ENCODE data around the gene CST3. TPM values are rescaled to one million over a fixed set of nuclear protein-coding genes. Genes with fewer than 3 reads are reported as not detected.
"Not testable (repeated sequence)": the region's sequence is repeated elsewhere in the genome, so short reads cannot be mapped to it uniquely, and the experiment has no call there.

The CST3 gene
- total RNA-seq, 2 experiments from 2014 or later: 0.26 to 0.29 TPM

DNA sequence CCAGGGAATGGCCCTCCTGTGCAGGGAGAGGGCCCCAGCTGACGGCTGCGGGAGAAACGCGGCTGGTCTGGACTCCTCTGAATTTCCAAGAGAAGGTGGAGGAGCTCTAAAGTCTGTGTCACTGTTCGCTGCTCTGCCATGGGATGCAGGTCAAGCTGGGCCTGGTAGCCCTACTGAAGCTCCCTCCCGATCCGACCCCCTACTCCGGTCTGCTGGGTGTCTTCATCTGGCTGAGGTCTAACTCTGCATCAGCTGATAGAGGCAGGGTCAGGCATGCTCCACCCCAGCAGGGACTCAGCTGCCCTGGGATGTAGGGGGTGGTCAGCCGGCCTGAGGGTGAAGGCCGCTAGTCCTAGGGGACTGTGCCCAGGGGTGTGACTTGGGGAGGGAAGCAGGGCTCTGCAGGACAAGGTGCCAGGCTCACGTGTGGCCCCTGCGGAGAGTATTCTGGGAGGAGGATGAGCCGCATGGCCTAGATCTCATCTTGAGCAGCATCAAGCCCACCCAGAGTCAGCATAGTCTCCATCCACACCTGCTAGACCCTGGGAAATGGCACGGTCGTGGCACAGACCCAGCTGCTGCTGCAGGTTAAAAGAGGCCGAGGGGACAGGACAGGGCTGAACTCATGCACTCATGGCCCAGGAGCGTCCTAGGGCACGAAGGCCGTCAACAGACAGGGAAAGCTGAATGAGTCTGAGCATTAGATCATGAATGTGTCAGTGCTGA is 1.4 kb downstream of the CST3 start:
- Mint-ChIP-seq H3K27ac (no peak overlapping the region), H3K36me3 (no peaks in the 10 kb centered on the region), H3K27me3 (peaks cover 19% of the 10 kb centered on the region), H3K4me3 (no peak overlapping the region), H3K4me1 (ENCODE audit: low read depth) (peaks cover 3% of the 10 kb centered on the region), H3K9me3 (no peaks in the 10 kb centered on the region)
- DNase-seq: no peak
- ChIA-PET CTCF (no interaction called here), POLR2A (no interaction called here)
- intact Hi-C loops (cut with micrococcal nuclease): no loop called here

- H3K4me3 Mint-ChIP-seq; H3K4me1 Mint-ChIP-seq (ENCODE audit: low read depth); DNase-seq; POLR2A ChIA-PET; intact Hi-C loops (cut with micrococcal nuclease); H3K27ac Mint-ChIP-seq; H3K9me3 Mint-ChIP-seq; H3K36me3 Mint-ChIP-seq; CTCF ChIA-PET: not testable (repeated sequence)
- H3K27me3 Mint-ChIP-seq: peaks cover 19% of the 10 kb centered on the region
Measured at GRCh38 chr20:23635768-23636090, 2.0 kb downstream of the CST3 start.

- H3K9me3 Mint-ChIP-seq: no peaks in the 10 kb centered on the region
- no peak overlapping the region for H3K4me3 Mint-ChIP-seq
- POLR2A ChIA-PET: no interaction called here
- H3K27me3 Mint-ChIP-seq: peaks cover 22% of the 10 kb centered on the region
- no peak overlapping the region for H3K27ac Mint-ChIP-seq
- CTCF ChIA-PET: no interaction called here
- DNase-seq: no peak
- H3K4me1 Mint-ChIP-seq (ENCODE audit: low read depth): peaks cover 3% of the 10 kb centered on the region
- H3K36me3 Mint-ChIP-seq: no peaks in the 10 kb centered on the region
- intact Hi-C loops (cut with micrococcal nuclease): no loop called here
Measured at GRCh38 chr20:23634985-23635767, 2.6 kb downstream of the CST3 start.

DNA sequence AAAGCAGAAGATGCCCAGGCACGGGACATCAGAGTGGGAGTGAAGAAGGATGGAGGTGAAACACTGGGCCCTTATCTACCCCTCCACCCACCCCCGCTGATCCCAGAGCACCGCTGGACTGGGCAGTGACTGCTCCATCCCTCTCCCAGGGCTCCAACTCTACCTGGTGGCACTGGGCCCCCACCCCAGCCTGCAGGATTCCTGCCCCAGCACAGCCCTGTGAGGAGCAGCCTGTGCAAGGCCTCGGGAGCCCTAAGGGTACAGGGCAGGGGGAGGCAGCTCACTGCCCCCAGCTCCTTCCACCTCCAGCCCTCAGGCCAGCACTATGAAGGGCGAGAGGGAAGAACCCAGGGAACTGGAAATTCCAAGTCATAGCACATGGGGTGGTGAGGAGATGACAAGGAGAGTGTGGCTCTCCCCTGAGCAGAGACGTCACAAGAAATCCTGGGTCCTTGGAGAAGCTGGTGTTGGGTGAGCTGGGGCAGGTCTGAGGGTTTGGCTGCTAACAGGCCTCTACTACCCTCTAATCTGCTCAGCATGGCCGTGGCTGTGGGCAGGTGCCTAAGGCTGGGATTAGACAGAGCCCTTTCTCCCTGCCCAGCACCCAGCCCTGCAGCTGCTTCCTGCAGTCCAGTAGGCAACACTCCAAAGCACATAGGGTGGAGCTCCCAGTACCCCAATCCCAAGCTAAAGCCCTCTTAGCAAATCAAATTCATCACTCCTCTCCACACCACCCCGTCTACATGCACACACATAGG is 3.5 kb downstream of the CST3 start:
- Mint-ChIP-seq H3K27ac (no peak overlapping the region), H3K9me3 (no peaks in the 10 kb centered on the region), H3K4me1 (ENCODE audit: low read depth) (peaks cover 3% of the 10 kb centered on the region), H3K4me3 (no peak overlapping the region), H3K27me3 (peaks cover 20% of the 10 kb centered on the region), H3K36me3 (no peaks in the 10 kb centered on the region)
- POLR2A ChIA-PET: no interaction called here
- DNase-seq: no peak
- intact Hi-C loops (cut with micrococcal nuclease): no loop called here
- CTCF ChIA-PET: no interaction called here

- Mint-ChIP-seq H3K36me3 (no peaks in the 10 kb centered on the region), H3K4me3 (no peak overlapping the region), H3K27me3 (peaks cover 17% of the 10 kb centered on the region), H3K9me3 (no peaks in the 10 kb centered on the region), H3K4me1 (ENCODE audit: low read depth) (peaks cover 3% of the 10 kb centered on the region), H3K27ac (no peak overlapping the region)
- no peak for DNase-seq
- ChIA-PET POLR2A (no interaction called here), CTCF (no interaction called here)
- intact Hi-C loops (cut with micrococcal nuclease): no loop called here
Measured at GRCh38 chr20:23632711-23633573, 4.8 kb downstream of the CST3 start.

DNA sequence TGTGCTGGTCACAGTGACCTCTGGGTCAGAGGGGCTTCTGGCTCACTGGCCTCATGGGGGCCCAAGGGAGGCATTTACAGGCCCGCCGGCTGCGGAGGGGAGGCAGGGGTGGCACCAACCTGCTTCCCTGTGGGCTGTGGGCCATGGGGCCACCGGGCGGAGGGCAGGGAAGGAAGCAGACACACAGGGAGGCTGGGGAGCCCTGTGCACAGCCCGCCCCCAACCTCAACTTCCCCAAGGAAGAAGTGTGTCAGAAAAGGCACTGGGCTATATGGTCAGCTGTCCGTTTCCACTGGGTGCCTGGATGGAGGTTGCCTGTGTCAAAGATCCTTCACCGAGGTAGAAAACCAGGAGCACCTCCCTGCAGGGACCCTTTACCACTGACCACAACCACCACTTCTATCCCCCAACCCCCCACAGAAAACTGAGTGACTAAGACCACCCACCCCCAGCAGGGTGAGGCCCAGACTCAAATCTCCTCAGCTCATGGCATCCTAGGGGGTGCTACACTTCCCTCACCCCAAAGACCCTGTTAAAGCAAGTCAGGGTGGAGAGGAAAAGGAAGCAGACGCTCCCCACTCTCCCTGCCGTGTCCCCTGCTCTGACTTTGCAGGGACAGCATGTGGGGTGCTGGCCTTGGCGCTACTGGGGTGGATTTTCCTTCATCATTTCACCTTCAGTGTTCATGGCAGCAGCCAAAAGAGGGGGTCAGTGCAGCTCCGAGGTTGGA is 5.6 kb downstream of the CST3 start:
- Mint-ChIP-seq H3K4me3 (no peak overlapping the region), H3K9me3 (no peaks in the 10 kb centered on the region), H3K27me3 (peaks cover 16% of the 10 kb centered on the region), H3K27ac (no peak overlapping the region), H3K36me3 (no peaks in the 10 kb centered on the region), H3K4me1 (ENCODE audit: low read depth) (peaks cover 3% of the 10 kb centered on the region)
- ChIA-PET CTCF (no interaction called here), POLR2A (no interaction called here)
- intact Hi-C loops (cut with micrococcal nuclease): no loop called here
- DNase-seq: no peak

GRCh38 chr20:23631226-23631822 is 6.4 kb downstream of the CST3 start:
- H3K36me3 Mint-ChIP-seq: no peaks in the 10 kb centered on the region
- peaks cover 8% of the 10 kb centered on the region for H3K27me3 Mint-ChIP-seq
- H3K27ac Mint-ChIP-seq: no peak overlapping the region
- intact Hi-C loops (cut with micrococcal nuclease): no loop called here
- DNase-seq: no peak
- no peaks in the 10 kb centered on the region for H3K4me1 Mint-ChIP-seq (ENCODE audit: low read depth)
- CTCF ChIA-PET: no interaction called here
- POLR2A ChIA-PET: no interaction called here
- no peaks in the 10 kb centered on the region for H3K9me3 Mint-ChIP-seq
- H3K4me3 Mint-ChIP-seq: no peak overlapping the region

GRCh38 chr20:23630392-23630849 is 7.3 kb downstream of the CST3 start:
- no peaks in the 10 kb centered on the region for H3K9me3 Mint-ChIP-seq
- DNase-seq: no peak
- intact Hi-C loops (cut with micrococcal nuclease): no loop called here
- no peak overlapping the region for H3K27ac Mint-ChIP-seq
- H3K4me1 Mint-ChIP-seq (ENCODE audit: low read depth): no peaks in the 10 kb centered on the region
- peaks cover 3% of the 10 kb centered on the region for H3K27me3 Mint-ChIP-seq
- POLR2A ChIA-PET: no interaction called here
- H3K4me3 Mint-ChIP-seq: no peak overlapping the region
- no peaks in the 10 kb centered on the region for H3K36me3 Mint-ChIP-seq
- CTCF ChIA-PET: no interaction called here

- Mint-ChIP-seq H3K4me1 (ENCODE audit: low read depth) (no peaks in the 10 kb centered on the region), H3K27me3 (peaks cover 3% of the 10 kb centered on the region), H3K27ac (no peak overlapping the region), H3K36me3 (no peaks in the 10 kb centered on the region), H3K4me3 (no peak overlapping the region), H3K9me3 (no peaks in the 10 kb centered on the region)
- intact Hi-C loops (cut with micrococcal nuclease): no loop called here
- DNase-seq: no peak
- ChIA-PET POLR2A (no interaction called here), CTCF (no interaction called here)
Measured at GRCh38 chr20:23629542-23630391, 8.0 kb downstream of the CST3 start.

- Mint-ChIP-seq H3K27me3 (peaks cover 3% of the 10 kb centered on the region), H3K4me1 (ENCODE audit: low read depth) (no peaks in the 10 kb centered on the region), H3K36me3 (no peaks in the 10 kb centered on the region), H3K27ac (no peak overlapping the region), H3K4me3 (no peak overlapping the region), H3K9me3 (no peaks in the 10 kb centered on the region)
- POLR2A ChIA-PET: no interaction called here
- CTCF ChIA-PET: no interaction called here
- intact Hi-C loops (cut with micrococcal nuclease): no loop called here
- DNase-seq: no peak
Measured at GRCh38 chr20:23629017-23629541, 8.7 kb downstream of the CST3 start.

All from activated CD4-positive, alpha-beta memory T cell treated with anti-CD3 and anti-CD28 coated beads for 36 hours (primary cell).